GM23338 (cell line): ENCODE measurements around the gene CDCA4. TPM values are rescaled to one million over a fixed set of nuclear protein-coding genes. Genes with fewer than 3 reads are reported as not detected.

Experiments used
- ATAC-seq: fragments of 200-7000 bp; cut with Tn5 transposase; 3 replicates; pipeline ENCODE4 v1.9.1; 2020
- DNase-seq: peaks from one replicate; pipeline ENCODE4 v3.0.0-alpha.2; 2015; ENCODE audit warnings: low spot score
- H2AFZ ChIP-seq: fragments of 200-600 bp; sonication (generic); 2 replicates; pipeline ENCODE4 v1.8.0; 2016; ENCODE audit warnings: antibody characterized with exemption, mild to moderate bottlenecking, moderate library complexity
- H3F3A ChIP-seq: fragments of 200-600 bp; sonication (generic); replicated peaks from 2 replicates; pipeline ENCODE4 v1.8.0; 2017; ENCODE audit warnings: antibody characterized with exemption, mixed run types, low read depth
- H3K27ac ChIP-seq: fragments of 200-600 bp; sonication (generic); 2 replicates; pipeline ENCODE4 v1.6.1; 2016; ENCODE audit warnings: low read depth
- H3K27me3 ChIP-seq: fragments of 200-600 bp; sonication (generic); 2 replicates; pipeline ENCODE4 v1.8.0; 2016; ENCODE audit warnings: mild to moderate bottlenecking, mixed run types, moderate library complexity; ENCODE audit not compliant: insufficient read depth
- H3K36me3 ChIP-seq: fragments of 200-600 bp; sonication (generic); 2 replicates; pipeline ENCODE4 v1.8.0; 2016; ENCODE audit warnings: mild to moderate bottlenecking; ENCODE audit not compliant: insufficient read depth
- H3K4me1 ChIP-seq: fragments of 200-600 bp; sonication (generic); 2 replicates; pipeline ENCODE4 v1.8.0; 2016; ENCODE audit warnings: mild to moderate bottlenecking, moderate library complexity; ENCODE audit not compliant: insufficient read depth
- H3K4me2 ChIP-seq: fragments of 200-600 bp; sonication (generic); 2 replicates; pipeline ENCODE4 v1.7.1; 2017; ENCODE audit warnings: mixed run types
- H3K4me3 ChIP-seq: fragments of 200-600 bp; sonication (generic); 2 replicates; pipeline ENCODE4 v1.6.1; 2016; ENCODE audit warnings: mixed run types
- H3K79me2 ChIP-seq: fragments of 200-600 bp; sonication (generic); replicated peaks from 2 replicates; pipeline ENCODE4 v1.8.0; 2017; ENCODE audit warnings: mild to moderate bottlenecking; ENCODE audit not compliant: insufficient read depth
- H3K9me2 ChIP-seq: fragments of 200-600 bp; sonication (generic); 2 replicates; pipeline ENCODE4 v1.8.0; 2017; ENCODE audit not compliant: insufficient read depth
- H4K20me1 ChIP-seq: fragments of 200-600 bp; sonication (generic); replicated peaks from 2 replicates; pipeline ENCODE4 v1.8.0; 2017; ENCODE audit warnings: mild to moderate bottlenecking; ENCODE audit not compliant: insufficient read depth
- H3K27ac Mint-ChIP-seq: 2 replicates; pipeline ENCODE4 v1.8.0; 2020; ENCODE audit warnings: inconsistent platforms, mild to moderate bottlenecking, moderate library complexity, mixed read lengths
- H3K27me3 Mint-ChIP-seq: 3 replicates; pipeline ENCODE4 v1.8.0; 2022; ENCODE audit warnings: low read depth, mild to moderate bottlenecking, moderate library complexity, mixed read lengths, inconsistent platforms; ENCODE audit not compliant: insufficient read depth, poor library complexity
- H3K36me3 Mint-ChIP-seq: 3 replicates; pipeline ENCODE4 v1.8.0; 2021; ENCODE audit warnings: low read depth, mild to moderate bottlenecking, inconsistent platforms, moderate library complexity, mixed read lengths
- H3K4me1 Mint-ChIP-seq: 3 replicates; pipeline ENCODE4 v1.8.0; 2020; ENCODE audit warnings: mild to moderate bottlenecking, inconsistent platforms, mixed read lengths
- H3K4me3 Mint-ChIP-seq: 3 replicates; pipeline ENCODE4 v1.8.0; 2021; ENCODE audit warnings: moderate library complexity, mild to moderate bottlenecking, inconsistent platforms, mixed read lengths
- H3K9me3 Mint-ChIP-seq: 3 replicates; pipeline ENCODE4 v1.8.0; 2020; ENCODE audit warnings: moderate library complexity, mild to moderate bottlenecking, inconsistent platforms, mixed read lengths
- CREB1 ChIP-seq: fragments of 250-450 bp; sonication (Bioruptor Pico); IDR thresholded peaks from 2 replicates; pipeline ENCODE4 v1.5.0; 2020; ENCODE audit warnings: low read depth, mild to moderate bottlenecking, moderate library complexity
- EZH2 ChIP-seq: fragments of 200-600 bp; sonication (generic); IDR thresholded peaks from one replicate; pipeline ENCODE4 v1.8.0; 2017; ENCODE audit warnings: antibody characterized with exemption, mild to moderate bottlenecking, low read depth; ENCODE audit not compliant: unreplicated experiment
- EZH2phosphoT487 ChIP-seq: fragments of 200-600 bp; sonication (generic); IDR thresholded peaks from one replicate; pipeline ENCODE4 v1.8.1; 2018; ENCODE audit warnings: antibody characterized with exemption; ENCODE audit not compliant: unreplicated experiment
- NANOG ChIP-seq: IDR thresholded peaks from 2 replicates; pipeline ENCODE4 v1.6.1; 2016; ENCODE audit warnings: antibody characterized with exemption, borderline replicate concordance
- POLR2AphosphoS5 ChIP-seq: IDR thresholded peaks from 2 replicates; pipeline ENCODE4 v1.6.1; 2016; ENCODE audit warnings: antibody characterized with exemption, low read depth
- STAT1 ChIP-seq: IDR thresholded peaks from one replicate; pipeline ENCODE4 v1.6.1; 2016; ENCODE audit warnings: antibody characterized with exemption; ENCODE audit not compliant: unreplicated experiment
- ZNF114 ChIP-seq: fragments of 250-450 bp; sonication (Bioruptor Pico); IDR thresholded peaks from 2 replicates; pipeline ENCODE4 v1.5.0; 2020; ENCODE audit warnings: mild to moderate bottlenecking, moderate library complexity
- ZNF331 ChIP-seq: fragments of 250-450 bp; sonication (Bioruptor Pico); IDR thresholded peaks from 2 replicates; pipeline ENCODE4 v1.5.0; 2020; ENCODE audit warnings: low read depth, mild to moderate bottlenecking, moderate library complexity
- polyA plus RNA-seq: library from polyadenylated mRNA; unstranded; fragments of >200 nt; fragmentation: Nextera tagmentation; extraction: Ambion mirVana; gene quantifications from 2 replicates; pipeline ENCODE4 v1.2.1, GENCODE V29; 2016
- total RNA-seq: library from RNA; depleted of rRNA; stranded (reverse); fragments of >200 nt; shearing (Covaris generic); gene quantifications from 2 replicates; pipeline ENCODE4 v1.2.3, GENCODE V29; 2014
- TF ChIP-seq, protein P1 (sequence below): IDR thresholded peaks from 2 replicates; pipeline ENCODE4 v1.6.1; 2016; ENCODE audit warnings: antibody characterized with exemption
- TF ChIP-seq, protein P2 (sequence below), 2 experiments: fragments of 200-600 bp in 1 of 2; sonication (generic) in 1 of 2; conservative IDR thresholded peaks; 2 replicates each; pipeline versions ENCODE4 v1.5.1 to v1.6.1; 2016 to 2017; ENCODE audit warnings: antibody characterized with exemption in 2 of 2, low read depth in 2 of 2, mild to moderate bottlenecking in 2 of 2, moderate library complexity in 1 of 2
- TF ChIP-seq, protein P3 (sequence below): fragments of 250-450 bp; sonication (Bioruptor Pico); IDR thresholded peaks from 2 replicates; pipeline ENCODE4 v1.5.0; 2020; ENCODE audit warnings: mild to moderate bottlenecking, moderate library complexity

The CDCA4 gene
- total and polyA plus RNA-seq, 2 experiments from 2014 or later, result 32.6 to 70.7 TPM

DNA sequence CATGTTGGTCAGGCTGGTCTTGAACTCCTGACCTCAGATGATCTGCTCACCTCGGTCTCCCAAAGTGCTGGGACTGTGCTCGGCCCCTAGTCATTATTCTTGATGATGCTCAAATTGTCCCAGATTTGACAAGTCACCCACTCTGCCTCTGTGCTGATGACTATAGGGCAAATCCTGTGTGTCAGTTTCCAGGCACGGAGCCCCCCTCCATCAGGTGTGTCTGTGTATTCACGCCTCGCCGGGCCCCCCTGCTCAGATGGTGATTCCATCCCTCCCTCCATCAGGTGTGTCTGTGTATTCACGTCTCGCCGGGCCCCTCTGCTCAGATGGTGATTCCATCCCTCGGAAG is 48.6 kb upstream of the CDCA4 start:
- Mint-ChIP-seq H3K27ac (no peak overlapping the region), H3K4me3 (no peak overlapping the region), H3K36me3 (no peaks in the 10 kb centered on the region), H3K27me3 (peaks cover 19% of the 10 kb centered on the region), H3K4me1 (peaks cover 6% of the 10 kb centered on the region; the same call in 1 of the 3 replicates), H3K9me3 (no peaks in the 10 kb centered on the region)
- no peaks in the 10 kb centered on the region for H3K4me1 ChIP-seq
- no peaks in the 10 kb centered on the region for H4K20me1 ChIP-seq
- no peaks in the 10 kb centered on the region for H3K79me2 ChIP-seq
- no peak overlapping the region for H3K4me2 ChIP-seq
- H3K27ac ChIP-seq, result no peak overlapping the region
- H3K27me3 ChIP-seq, result no peaks in the 10 kb centered on the region
- H3K9me2 ChIP-seq, result no peaks in the 10 kb centered on the region
- TF ChIP-seq, protein P1, sequence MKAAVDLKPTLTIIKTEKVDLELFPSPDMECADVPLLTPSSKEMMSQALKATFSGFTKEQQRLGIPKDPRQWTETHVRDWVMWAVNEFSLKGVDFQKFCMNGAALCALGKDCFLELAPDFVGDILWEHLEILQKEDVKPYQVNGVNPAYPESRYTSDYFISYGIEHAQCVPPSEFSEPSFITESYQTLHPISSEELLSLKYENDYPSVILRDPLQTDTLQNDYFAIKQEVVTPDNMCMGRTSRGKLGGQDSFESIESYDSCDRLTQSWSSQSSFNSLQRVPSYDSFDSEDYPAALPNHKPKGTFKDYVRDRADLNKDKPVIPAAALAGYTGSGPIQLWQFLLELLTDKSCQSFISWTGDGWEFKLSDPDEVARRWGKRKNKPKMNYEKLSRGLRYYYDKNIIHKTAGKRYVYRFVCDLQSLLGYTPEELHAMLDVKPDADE, result no peak
- TF ChIP-seq, protein P2, sequence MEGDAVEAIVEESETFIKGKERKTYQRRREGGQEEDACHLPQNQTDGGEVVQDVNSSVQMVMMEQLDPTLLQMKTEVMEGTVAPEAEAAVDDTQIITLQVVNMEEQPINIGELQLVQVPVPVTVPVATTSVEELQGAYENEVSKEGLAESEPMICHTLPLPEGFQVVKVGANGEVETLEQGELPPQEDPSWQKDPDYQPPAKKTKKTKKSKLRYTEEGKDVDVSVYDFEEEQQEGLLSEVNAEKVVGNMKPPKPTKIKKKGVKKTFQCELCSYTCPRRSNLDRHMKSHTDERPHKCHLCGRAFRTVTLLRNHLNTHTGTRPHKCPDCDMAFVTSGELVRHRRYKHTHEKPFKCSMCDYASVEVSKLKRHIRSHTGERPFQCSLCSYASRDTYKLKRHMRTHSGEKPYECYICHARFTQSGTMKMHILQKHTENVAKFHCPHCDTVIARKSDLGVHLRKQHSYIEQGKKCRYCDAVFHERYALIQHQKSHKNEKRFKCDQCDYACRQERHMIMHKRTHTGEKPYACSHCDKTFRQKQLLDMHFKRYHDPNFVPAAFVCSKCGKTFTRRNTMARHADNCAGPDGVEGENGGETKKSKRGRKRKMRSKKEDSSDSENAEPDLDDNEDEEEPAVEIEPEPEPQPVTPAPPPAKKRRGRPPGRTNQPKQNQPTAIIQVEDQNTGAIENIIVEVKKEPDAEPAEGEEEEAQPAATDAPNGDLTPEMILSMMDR (conservative IDR thresholded peaks at IDR 0.05; ENCODE audit: low read depth in 2 of 2), result no peak
- TF ChIP-seq CREB1, result no peak
- no peak for TF ChIP-seq STAT1
- TF ChIP-seq EZH2, result no peak
- TF ChIP-seq POLR2AphosphoS5, result no peak
- TF ChIP-seq EZH2phosphoT487, result no peak
- TF ChIP-seq NANOG, result no peak
- TF ChIP-seq ZNF114 (CRISPR knock-in tag), result no peak
- H3K36me3 ChIP-seq, result no peaks in the 10 kb centered on the region
- no peak for ATAC-seq
- no peak overlapping the region for H2AFZ ChIP-seq
- DNase-seq, result no peak
- H3K4me3 ChIP-seq, result no peak overlapping the region
- no peaks in the 10 kb centered on the region for H3F3A ChIP-seq

DNA sequence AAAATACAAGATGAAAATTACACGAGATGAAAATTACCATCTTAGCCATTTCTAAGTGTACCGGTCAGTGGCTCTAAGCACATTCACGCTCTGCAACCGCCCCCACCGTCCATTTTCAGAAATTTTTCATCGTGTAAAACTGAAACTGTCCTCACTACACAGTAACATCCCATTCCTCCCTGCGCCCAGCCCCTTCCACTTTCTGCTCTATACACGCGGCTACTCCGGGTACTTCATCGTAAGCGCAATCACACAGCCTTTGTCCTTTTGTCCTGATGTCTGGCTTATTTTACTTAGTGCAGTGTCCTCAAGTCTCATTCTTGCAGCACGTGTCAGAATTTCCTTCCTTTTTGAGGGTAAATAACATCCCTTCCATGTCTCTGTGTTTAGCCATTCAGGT is 47.9 kb upstream of the CDCA4 start:
- no peak for ATAC-seq
- Histone ChIP-seq H3K79me2 (no peaks in the 10 kb centered on the region), H3K4me2 (no peak overlapping the region), H2AFZ (no peak overlapping the region), H3K27me3 (no peaks in the 10 kb centered on the region), H3K9me2 (no peaks in the 10 kb centered on the region), H3K4me3 (no peak overlapping the region), H3K4me1 (no peaks in the 10 kb centered on the region), H3K27ac (no peak overlapping the region), H4K20me1 (no peaks in the 10 kb centered on the region), H3F3A (no peaks in the 10 kb centered on the region), H3K36me3 (no peaks in the 10 kb centered on the region)
- Mint-ChIP-seq H3K27ac (no peak overlapping the region), H3K27me3 (peaks cover 22% of the 10 kb centered on the region), H3K4me3 (no peak overlapping the region), H3K4me1 (peaks cover 6% of the 10 kb centered on the region; the same call in 1 of the 3 replicates), H3K9me3 (no peaks in the 10 kb centered on the region), H3K36me3 (no peaks in the 10 kb centered on the region)
- no peak for DNase-seq
- TF ChIP-seq, protein P1, result no peak
- no peak for TF ChIP-seq EZH2
- TF ChIP-seq ZNF331 (CRISPR knock-in tag), result no peak
- TF ChIP-seq EZH2phosphoT487, result no peak
- TF ChIP-seq, protein P3, sequence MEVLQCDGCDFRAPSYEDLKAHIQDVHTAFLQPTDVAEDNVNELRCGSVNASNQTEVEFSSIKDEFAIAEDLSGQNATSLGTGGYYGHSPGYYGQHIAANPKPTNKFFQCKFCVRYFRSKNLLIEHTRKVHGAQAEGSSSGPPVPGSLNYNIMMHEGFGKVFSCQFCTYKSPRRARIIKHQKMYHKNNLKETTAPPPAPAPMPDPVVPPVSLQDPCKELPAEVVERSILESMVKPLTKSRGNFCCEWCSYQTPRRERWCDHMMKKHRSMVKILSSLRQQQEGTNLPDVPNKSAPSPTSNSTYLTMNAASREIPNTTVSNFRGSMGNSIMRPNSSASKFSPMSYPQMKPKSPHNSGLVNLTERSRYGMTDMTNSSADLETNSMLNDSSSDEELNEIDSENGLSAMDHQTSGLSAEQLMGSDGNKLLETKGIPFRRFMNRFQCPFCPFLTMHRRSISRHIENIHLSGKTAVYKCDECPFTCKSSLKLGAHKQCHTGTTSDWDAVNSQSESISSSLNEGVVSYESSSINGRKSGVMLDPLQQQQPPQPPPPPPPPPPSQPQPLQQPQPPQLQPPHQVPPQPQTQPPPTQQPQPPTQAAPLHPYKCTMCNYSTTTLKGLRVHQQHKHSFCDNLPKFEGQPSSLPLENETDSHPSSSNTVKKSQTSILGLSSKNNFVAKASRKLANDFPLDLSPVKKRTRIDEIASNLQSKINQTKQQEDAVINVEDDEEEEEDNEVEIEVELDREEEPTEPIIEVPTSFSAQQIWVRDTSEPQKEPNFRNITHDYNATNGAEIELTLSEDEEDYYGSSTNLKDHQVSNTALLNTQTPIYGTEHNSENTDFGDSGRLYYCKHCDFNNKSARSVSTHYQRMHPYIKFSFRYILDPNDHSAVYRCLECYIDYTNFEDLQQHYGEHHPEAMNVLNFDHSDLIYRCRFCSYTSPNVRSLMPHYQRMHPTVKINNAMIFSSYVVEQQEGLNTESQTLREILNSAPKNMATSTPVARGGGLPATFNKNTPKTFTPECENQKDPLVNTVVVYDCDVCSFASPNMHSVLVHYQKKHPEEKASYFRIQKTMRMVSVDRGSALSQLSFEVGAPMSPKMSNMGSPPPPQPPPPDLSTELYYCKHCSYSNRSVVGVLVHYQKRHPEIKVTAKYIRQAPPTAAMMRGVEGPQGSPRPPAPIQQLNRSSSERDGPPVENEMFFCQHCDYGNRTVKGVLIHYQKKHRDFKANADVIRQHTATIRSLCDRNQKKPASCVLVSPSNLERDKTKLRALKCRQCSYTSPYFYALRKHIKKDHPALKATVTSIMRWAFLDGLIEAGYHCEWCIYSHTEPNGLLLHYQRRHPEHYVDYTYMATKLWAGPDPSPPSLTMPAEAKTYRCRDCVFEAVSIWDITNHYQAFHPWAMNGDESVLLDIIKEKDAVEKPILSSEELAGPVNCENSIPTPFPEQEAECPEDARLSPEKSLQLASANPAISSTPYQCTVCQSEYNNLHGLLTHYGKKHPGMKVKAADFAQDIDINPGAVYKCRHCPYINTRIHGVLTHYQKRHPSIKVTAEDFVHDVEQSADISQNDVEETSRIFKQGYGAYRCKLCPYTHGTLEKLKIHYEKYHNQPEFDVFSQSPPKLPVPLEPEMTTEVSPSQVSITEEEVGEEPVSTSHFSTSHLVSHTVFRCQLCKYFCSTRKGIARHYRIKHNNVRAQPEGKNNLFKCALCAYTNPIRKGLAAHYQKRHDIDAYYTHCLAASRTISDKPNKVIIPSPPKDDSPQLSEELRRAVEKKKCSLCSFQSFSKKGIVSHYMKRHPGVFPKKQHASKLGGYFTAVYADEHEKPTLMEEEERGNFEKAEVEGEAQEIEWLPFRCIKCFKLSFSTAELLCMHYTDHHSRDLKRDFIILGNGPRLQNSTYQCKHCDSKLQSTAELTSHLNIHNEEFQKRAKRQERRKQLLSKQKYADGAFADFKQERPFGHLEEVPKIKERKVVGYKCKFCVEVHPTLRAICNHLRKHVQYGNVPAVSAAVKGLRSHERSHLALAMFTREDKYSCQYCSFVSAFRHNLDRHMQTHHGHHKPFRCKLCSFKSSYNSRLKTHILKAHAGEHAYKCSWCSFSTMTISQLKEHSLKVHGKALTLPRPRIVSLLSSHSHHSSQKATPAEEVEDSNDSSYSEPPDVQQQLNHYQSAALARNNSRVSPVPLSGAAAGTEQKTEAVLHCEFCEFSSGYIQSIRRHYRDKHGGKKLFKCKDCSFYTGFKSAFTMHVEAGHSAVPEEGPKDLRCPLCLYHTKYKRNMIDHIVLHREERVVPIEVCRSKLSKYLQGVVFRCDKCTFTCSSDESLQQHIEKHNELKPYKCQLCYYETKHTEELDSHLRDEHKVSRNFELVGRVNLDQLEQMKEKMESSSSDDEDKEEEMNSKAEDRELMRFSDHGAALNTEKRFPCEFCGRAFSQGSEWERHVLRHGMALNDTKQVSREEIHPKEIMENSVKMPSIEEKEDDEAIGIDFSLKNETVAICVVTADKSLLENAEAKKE, result no peak
- no peak for TF ChIP-seq STAT1
